ENCODE measurements around the gene KLHL17.

DNA sequence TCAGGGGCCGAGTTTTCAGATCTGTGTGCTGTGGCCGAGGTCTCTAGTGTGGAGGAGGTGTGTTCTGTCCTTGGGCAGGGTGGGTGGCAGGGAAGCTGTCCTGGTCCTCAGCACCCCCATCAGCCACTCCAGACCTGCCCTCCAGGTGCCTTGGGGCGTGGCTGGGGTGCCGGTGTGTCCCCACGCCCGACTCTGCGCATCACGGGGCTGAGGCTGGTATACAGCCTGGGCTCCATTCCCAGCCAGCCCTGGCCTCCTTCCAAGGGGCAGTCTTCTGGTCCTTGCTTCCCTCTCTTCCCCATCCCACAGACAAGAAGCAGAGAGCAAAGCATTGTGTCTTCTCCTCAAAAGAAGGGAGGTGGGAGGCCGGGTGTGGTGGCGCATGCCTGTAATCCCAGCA lies 32.6 kb upstream of the KLHL17 start:
- TF ChIP-seq POLR2A (IDR thresholded peaks at IDR 0.05; ENCODE audit: low read length) (no peak), GATA1 (IDR thresholded peaks at IDR 0.05; ENCODE audit: low read depth, low read length) (no peak)

Measured in erythroblast (primary cell).